Islet precursor cell (in vitro differentiated cells): ENCODE results near the gene TMEM151A.
A peak's percentile ranks its signal among the peaks of the same experiment; 100 is the strongest.
"Not testable (repeated sequence)": the region's sequence is repeated elsewhere in the genome, so short reads cannot be mapped to it uniquely, and the experiment has no call there.

Experiments used
- DNase-seq: peaks from one replicate; pipeline ENCODE4 v3.0.0-alpha.2; 2018

The TMEM151A gene

DNA sequence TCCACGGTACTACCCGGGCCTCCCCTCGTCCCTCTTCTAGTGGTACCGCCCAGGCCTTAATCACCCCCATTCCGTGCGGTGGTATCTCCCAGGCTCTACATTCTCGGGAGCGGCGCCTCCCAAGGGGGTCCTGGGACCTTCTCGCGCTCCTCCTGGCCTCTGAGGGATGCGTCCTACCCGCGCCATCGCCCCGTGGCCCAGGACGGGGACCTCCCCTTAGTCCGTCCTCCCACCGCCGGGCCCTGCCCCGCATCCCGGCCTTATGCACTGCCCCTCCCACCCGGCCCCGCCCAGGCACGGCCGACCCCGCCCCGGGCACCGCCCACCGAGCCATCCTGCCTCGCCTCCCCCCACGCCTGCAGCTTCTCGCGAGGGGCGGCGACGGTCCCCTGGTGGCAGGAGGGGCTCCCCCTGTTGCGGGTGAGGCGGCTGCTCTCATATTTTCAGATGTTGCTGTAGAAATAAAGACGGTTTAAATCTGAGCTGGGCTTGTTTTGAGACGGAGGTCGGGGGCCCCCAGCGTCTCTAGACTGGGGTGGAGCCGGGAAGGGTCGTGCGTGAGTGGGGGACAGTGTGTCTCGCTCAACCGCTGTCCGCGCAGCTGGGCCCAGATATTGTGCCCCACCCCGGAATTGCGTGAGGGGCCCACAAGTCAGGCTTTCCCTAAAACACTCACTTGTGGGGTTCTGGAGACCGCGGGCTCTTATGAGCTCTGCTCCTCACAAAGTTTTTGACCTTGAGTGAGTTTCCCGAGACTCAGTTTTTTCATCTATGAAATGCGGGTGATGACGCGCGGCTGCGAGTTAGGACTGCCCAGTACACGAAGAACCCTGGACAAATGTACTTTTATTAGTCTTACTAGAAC, 24.1 kb upstream of the TMEM151A start:
- DNase-seq: peak; percentile 96

DNA sequence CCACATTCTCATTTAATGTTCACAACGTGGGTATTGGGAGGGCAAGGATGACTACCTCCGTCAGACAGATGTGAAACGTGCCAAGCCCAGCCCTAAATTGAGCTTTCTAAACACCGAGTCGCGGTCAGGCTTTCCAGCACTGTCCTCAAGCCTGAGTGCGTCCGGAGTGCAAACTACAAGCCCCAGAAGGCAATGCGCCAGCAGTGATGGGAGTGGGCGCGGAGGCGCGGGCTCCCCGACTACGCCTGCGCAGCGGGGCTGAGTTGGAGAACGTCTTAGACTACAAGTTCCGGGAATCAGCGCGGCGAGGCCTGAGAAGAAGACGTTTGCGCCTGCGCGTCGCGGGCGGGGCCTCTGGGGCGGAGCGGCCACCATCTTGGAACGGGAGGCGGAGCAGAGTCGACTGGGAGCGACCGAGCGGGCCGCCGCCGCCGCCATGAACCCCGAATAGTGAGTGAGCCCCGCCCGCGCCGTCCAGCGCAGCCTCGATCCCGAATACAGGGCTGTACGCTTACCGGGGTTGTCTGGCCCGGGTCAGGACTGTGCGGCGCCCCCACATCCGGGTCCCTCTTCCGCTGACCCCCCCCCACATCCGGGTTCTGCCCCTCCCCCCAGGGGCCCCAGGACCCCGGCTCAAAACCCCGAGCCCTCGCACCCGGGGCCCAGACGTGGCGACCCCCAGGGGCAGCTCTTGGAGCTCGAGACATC, 23.3 kb upstream of the TMEM151A start, which contains the start of gene RAB1B:
TSS of gene RAB1B (plus strand) at position 396 of the 708 bp plus-strand sequence. CDS start at position 437, 41 bp downstream.
- peak; percentile 100 for DNase-seq

DNA sequence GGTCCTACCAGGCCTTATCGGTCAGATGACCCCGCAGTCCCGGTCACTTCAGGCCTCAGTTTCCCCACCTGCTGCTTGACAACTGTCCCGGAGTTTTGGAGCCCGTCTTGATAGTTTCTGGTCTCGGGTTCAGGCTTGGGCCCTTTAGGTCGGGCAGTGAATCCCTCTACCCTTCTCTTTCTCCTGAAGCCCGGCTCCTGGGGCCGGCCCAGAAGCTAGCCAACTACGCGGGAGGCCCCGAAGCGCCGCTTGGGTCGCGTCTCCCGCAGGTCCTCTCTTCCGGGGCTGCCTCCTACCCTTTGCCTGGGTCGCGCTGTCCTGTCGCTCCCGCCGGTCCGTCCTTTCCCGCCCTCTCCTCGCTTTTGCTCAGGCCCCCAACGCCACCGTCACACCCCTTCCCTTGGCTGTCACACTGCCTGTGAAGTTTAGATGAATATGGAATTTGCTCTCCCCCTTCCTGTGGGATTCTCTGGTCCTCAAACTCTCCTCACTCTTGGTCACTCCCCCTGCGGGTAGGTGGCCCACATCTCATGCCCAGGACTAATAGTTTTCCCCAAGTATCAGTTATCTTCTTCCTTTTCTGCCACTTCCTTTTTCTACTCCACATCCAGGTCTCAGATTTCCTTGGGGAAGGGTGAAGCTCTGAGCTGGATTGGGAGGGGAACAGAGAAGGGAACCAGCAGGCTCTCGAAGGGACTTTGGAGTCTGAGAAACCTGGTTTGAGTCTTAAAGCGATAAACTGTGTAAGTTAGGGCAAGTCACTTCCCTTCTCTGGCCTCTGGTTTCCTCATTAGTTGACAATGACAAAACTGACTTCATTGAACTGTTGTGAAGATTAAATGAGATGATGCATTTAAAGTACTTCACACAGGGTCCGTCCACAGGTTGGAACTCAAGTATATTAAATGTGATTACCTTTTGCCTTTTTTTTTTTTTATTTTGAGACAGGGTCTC, 22.5 kb upstream of the TMEM151A start:
- no peak for DNase-seq

DNA sequence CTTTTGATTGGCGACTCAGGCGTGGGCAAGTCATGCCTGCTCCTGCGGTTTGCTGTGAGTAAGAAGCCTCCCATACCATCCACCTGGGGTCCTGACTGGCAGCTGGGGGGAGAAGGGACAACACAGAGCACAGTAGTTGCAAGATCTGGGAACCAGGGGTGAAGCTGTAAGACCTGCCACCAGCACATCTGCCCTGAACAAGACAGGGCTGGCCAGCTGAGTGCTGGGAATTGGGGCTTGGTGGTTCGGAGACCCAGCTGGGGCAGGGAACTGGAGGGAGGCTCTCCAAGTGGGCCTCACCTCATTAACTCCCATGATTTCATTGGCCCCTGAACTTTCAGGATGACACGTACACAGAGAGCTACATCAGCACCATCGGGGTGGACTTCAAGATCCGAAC, 19.9 kb upstream of the TMEM151A start:
- no peak for DNase-seq

DNA sequence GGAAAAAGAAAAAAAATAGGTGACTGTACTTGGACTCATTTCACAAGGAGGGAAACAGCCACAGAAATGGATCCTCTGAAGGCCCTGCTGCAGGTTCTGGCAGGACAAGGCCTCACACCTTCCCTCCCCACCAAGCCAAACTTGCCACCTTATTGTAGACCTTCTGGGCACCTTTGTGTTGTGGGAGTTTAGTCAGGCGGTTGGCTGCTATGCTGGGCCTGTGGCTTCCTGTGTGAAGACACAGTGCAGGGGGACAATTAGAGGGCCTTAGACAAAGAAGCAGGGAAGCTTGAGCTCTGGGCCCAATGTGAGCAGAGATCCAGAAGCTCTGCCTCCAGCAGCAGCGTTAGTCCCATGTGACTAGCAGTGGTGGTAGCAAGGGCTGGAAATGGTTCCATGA, 19.1 kb upstream of the TMEM151A start:
- DNase-seq: no peak

DNA sequence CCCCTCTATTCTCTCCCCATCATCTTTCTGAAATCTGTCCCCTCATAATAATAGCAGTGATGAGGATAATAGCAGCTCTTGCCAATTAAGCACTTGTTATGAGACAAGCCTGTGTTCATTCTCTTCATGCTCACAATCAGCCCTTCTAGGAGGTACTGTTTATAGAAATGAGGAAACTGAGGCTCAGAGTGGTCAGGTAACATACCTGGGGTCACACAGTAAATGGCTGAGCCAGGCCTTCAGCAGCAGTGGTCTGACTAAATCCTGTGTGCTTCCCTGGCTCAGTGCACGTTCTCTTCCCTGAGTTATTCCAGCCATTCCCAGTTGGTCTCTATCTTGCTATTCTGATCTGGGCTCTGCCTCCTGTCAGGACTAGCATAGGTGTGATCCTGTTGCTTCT, 17.5 kb upstream of the TMEM151A start:
- DNase-seq: no peak

DNA sequence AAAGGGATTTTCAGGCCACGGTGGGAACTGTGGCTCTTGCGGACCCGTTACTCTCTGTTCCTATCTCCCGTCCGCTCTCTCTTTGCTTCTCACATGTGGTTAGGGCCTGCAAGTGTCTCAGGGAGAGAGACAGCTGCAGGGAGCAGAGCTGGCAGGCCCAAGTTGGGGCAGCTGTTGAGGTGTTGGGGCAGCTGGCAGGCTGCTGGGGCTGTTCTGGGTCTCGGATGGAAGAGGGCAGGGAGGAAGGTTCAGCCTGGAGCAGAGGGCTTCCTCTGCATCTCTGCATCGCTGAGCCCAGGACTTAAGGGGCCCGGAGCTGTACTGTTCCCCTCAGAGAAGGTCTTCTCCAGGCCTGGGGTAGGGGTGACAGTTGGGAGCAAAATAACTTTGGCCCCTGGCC, 16.3 kb upstream of the TMEM151A start:
- DNase-seq: no peak

DNA sequence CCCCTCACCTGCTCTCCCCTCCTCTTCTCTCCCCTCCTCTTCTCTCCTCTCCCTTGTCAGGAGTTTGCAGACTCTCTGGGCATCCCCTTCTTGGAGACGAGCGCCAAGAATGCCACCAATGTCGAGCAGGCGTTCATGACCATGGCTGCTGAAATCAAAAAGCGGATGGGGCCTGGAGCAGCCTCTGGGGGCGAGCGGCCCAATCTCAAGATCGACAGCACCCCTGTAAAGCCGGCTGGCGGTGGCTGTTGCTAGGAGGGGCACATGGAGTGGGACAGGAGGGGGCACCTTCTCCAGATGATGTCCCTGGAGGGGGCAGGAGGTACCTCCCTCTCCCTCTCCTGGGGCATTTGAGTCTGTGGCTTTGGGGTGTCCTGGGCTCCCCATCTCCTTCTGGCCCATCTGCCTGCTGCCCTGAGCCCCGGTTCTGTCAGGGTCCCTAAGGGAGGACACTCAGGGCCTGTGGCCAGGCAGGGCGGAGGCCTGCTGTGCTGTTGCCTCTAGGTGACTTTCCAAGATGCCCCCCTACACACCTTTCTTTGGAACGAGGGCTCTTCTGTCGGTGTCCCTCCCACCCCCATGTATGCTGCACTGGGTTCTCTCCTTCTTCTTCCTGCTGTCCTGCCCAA, 15.6 kb upstream of the TMEM151A start:
- DNase-seq: no peak

DNA sequence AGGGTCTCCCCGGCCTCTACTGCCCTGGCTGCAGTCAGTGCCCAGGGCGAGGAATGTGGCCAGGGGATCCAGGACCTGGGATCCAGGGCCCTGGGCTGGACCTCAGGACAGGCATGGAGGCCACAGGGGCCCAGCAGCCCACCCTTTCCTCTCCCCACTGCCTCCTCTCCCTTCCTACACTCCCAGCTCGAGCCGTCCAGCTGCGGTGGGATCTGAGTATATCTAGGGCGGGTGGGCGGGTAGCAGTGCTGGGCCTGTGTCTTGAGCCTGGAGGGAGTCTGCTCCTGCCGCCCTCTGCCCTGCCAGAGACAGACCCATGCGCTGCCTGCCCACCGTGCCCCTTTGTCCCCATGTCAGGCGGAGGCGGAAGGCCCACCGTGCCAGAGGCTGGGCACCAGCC, 15.1 kb upstream of the TMEM151A start:
- DNase-seq: not testable (repeated sequence)

DNA sequence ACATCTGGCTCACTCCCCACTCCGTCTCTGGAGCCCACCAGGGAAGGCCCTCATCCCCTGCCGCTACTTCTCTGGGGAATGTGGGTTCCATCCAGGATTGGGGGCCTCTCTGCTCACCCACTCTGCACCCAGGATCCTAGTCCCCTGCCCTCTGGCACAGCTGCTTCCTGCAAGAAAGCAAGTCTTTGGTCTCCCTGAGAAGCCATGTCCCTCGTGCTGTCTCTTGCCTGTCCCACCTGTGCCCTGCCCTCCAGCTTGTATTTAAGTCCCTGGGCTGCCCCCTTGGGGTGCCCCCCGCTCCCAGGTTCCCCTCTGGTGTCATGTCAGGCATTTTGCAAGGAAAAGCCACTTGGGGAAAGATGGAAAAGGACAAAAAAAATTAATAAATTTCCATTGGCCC, 14.6 kb upstream of the TMEM151A start:
- not testable (repeated sequence) for DNase-seq

DNA sequence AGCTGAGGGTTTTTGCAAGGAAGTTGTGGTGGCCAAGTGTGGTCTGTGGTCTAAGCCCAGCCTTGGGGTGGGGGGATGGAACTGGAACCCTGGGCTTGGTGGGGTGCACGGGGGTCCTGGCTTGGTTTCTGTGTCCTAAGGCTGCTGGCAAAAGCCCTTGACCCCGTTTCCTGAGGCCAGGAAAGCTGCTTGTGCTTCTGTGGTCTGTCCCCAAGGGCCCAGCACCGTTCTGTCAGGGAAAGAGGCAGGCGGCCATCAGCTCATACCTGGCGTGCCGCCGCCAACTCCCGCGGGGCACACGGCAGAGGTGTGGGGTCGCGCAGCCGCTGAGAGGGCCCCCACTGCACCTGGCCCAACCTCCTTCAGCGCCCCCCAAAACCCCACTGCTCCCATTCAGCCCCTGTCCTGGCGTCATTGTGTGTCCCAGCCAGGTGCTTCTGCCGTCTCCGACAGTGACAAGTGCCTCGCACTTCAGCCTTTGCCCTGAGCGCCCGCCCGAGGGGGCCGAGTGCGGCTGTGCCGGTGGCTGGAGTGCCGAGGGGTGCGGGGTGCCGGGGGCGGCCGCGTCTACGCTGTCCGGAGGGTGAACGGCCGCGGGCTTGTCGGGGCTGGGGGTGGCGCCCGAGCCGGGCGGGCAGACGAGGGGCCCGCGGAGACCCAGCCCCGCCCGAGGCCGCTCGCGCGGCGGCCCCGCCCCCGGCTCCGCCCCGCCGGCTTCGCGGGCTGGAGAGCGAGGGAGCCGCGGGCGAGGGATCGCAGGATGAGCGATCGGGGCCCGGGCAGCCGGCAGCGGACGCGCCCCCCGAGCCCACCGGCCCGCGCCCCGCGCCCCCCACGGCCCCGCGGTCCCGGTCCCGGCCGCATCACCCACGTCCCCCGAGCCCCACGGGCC, 14.0 kb upstream of the TMEM151A start, which contains the start of gene CNIH2:
TSS of gene CNIH2 (plus strand) at position 705 of the 892 bp plus-strand sequence. CDS start 282 bp downstream, outside the sequence.
- DNase-seq: peak; percentile 66

DNA sequence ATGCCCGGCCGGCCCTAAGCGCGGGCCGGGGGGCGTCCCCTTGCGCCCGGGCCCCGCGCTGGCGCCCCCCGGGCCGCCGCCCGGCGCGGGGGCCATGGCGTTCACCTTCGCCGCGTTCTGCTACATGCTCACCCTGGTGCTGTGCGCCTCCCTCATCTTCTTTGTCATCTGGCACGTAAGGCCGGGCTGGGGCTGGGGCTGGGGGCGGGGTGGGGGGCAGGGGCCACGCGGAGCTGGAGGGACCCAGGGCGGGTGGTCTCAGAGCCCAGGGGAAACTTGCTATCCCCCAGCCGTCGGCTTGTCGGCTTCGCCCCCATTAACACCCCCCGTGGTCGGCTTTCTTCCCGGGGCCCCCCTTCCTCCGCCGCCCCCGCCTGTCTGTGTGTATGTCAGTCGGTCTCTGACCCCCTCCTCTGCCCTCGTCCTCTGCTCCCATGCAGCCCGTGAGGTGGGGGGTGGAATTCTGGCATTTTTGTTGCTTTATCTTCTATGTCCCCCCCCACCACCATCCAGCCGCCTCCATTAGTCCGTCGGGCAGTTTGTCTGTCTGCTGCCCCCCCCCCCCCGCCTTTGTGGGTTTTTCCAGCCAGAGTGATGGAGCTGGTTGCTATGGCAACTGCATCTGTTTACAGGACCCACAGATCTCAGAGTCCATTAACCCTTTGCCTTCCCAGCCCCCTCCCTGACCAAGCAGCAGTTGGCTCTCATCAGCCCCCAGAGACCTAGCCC, 13.2 kb upstream of the TMEM151A start:
- no peak for DNase-seq

DNA sequence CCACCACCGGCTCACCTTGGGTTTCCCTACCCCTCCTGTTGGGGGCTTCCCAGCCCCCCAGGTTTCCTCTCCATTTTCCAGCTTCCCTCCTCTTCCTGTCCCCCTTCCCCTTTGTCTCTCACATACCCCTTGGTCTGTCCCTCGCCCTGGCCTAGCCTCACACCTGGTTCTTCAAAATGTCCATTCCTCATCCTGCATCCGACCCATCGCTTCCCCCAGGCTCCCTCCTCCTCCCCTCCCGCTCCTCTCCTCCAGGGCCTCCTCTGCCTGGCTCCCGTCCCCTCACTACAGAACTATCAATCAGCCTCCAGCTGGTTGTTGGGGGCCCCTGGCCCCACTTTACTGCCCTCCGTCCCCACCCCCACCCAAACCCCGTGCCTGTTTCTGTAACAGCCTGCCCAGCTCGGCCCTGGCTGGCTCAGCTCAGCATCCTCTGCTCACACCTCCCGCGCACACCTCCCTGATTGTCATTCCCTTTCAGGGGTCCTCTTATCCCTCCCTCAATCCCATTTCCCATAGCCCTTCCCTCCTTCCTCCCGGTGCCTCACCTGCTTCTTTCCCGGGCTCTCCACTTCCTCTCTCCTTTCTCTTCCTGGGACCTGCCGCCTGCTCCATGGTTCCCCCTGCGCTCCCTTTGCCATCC, 12.5 kb upstream of the TMEM151A start:
- DNase-seq: no peak

DNA sequence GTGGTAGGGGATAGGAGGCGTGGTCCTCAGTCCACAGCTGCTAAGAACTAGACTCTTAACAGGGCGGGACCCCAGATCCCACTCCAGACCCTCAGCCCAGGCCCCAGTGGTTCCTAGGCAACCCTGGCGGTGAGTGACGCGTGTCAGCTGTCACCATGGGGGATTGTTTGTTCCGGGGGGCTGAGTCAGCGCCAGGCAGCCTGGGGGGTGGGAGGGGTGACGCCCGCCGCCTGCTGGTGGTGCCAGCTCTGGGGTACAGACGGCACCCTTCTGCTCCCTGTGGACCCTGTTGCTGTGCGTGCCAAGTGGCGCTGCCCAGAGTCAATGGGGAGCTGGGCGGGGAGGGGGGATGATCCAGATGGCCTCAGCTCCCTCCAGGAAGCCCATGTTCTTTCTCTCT, 11.3 kb upstream of the TMEM151A start:
- DNase-seq: no peak

DNA sequence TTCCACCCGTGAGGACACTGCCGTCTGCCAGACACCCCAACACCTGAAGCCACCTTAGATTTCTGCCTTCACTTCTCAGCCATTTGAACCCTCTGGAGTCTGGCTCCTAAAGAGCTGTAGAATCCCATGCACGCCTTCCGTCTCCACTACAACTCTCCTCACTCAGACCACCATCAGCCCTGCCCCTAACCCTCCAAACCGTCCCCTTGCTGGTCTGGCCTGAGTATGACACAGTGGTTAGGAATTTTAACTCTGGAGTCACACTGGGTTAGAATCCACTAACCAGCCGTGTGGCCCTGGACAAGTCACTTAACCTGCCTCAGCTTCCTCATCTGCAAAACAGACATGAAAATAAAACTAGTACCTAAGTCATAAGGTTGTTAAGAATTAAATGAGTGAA, 10.7 kb upstream of the TMEM151A start:
- DNase-seq: peak; percentile 81

DNA sequence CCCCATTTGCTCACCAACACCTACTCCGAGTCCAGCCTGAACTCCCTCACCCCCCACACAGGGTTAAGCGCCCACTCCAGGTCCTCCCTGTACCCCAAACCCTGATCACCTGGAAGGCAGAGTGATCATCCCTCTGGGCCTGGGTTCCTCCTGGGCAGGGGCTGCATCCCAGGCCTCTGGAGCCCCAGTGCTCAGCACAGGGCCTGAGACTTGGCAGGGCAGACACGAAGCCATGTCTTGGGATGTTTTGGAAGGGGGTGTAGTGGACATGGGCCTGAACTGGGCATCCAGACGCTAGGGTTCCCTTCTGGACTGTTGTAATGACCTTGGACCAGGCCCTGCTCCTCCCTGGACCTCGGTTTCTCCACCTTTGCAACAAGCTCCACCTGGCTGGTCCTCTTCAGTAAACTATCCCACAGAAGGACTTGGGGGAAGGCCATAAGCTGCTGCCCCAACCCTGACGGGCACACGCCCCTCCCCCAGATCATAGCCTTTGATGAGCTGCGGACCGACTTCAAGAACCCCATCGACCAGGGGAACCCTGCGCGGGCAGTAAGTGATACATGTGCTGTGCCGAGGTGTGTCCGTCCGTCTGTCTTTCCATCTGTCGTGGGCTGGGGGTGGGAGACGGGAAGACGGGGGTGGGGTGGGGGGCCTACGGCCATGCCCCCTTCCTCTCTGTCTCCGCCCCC, 9.8 kb upstream of the TMEM151A start:
- DNase-seq: no peak

DNA sequence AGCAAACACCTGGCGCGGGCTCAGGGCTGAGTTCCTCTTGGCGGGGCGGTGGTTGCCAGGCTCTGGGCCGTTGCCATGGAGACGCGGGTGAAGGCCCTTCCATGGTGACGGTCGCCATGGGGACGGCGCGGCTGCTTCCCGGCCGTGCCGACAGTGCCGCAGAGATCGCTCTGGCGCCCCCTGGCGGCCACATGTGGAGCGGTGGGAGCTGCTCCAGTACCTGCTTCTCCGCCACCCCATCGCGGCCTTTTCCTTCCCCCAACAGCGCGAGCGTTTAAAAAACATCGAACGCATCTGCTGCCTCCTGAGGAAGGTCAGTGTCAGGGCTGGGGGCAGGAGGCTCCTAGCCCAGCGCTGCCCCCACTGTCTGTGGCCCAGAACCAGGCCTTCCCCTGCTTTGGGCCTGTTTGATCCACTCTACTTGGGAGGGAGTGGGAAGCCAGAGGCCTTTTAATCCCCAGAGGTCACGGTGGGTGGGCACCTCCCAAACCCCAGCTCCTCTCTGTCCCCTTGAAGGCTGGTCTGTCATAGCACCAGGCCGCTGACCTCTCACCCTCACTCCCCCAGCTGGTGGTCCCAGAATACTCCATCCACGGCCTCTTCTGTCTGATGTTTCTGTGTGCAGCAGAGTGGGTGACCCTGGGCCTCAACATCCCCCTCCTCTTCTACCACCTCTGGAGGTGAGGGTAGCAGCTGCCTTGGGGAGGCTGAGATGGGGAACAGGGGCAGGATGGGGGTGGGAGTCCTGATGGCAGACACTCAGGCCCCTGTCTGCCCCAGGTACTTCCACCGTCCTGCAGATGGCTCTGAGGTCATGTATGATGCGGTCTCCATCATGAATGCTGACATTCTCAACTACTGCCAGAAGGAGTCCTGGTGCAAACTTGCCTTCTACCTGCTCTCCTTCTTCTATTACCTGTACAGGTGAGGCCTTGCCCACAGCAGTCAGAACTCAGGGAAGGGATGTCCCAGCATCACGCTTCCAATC, 8.9 kb upstream of the TMEM151A start:
- DNase-seq: peak; percentile 98

DNA sequence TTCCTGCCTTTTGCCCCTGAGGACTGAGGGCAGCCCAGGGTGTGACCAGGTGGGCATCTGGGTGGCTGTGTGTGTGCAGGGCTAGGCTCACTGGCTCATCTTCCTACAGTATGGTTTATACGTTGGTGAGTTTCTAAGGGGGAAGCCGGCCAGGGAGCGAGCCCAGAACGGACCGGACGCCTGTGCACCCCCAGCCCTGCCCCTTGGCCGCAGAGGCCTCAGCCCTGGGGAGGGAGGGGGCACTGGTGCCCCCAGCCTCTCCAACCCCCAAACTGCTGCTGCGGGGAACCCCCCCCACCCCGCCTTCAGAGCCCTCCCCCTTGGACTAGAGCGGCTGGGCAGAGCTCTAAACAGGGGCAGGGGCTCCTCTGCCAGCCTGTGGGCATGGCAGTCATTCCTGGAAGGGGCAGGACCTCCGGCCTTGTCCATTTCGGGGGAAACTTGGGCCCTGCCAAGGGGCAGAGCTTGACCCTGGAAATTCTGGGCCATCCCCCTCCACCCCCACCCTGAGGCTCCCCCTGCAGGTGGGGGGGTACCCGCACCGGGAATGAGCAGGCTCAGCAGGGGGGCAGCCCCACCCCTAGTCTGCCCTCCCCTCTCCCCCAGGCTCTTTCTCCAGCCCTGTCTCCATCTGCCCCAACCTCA, 8.1 kb upstream of the TMEM151A start:
- no peak for DNase-seq
